ENCODE measurements around the gene RPA1.

Gene RPA1

GRCh38 chr17:1916963-1917715 is 87.3 kb downstream of the RPA1 start:
- TF ChIP-seq, protein P1, sequence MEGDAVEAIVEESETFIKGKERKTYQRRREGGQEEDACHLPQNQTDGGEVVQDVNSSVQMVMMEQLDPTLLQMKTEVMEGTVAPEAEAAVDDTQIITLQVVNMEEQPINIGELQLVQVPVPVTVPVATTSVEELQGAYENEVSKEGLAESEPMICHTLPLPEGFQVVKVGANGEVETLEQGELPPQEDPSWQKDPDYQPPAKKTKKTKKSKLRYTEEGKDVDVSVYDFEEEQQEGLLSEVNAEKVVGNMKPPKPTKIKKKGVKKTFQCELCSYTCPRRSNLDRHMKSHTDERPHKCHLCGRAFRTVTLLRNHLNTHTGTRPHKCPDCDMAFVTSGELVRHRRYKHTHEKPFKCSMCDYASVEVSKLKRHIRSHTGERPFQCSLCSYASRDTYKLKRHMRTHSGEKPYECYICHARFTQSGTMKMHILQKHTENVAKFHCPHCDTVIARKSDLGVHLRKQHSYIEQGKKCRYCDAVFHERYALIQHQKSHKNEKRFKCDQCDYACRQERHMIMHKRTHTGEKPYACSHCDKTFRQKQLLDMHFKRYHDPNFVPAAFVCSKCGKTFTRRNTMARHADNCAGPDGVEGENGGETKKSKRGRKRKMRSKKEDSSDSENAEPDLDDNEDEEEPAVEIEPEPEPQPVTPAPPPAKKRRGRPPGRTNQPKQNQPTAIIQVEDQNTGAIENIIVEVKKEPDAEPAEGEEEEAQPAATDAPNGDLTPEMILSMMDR (IDR thresholded peaks at IDR 0.05): no peak

DNA sequence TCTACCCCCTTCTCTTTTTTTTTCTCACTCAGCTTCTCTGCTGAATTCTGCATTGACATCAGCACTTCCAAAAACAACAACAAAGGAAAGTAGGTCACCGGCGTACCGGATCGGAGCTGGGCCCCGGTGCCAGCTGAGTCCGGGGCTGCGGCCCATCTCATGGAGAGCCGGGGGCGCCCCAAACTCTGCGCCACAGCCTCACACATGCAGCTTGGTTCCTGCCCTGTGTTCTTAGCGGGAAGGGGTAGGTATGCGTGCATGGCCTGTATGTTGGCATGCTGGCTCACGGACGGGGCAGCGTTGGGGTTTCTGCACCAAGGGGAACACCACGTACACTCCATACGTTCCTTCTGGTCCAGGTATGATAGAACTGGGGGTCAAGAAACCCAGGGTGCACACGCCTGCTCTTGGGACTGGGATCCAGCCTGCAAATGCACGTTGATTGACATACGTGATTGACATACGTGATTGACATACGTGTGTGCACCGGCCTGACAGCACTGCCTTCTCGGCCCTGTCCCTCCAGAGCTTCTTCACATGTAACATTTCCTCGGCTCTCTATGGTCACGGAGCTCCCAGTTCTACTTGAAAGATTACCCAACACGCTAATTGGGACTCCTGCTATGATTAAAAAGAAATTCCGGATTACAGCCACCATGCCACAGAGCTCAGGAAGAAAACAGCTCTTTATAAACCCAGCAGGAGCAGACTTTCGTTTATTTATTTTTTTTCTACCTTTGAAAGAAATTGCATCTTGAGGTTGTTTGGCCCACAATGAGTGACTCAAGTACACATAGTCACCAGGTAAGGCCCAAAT is 88.7 kb downstream of the RPA1 start:
- TF ChIP-seq, protein P1 (IDR thresholded peaks at IDR 0.05): no peak

DNA sequence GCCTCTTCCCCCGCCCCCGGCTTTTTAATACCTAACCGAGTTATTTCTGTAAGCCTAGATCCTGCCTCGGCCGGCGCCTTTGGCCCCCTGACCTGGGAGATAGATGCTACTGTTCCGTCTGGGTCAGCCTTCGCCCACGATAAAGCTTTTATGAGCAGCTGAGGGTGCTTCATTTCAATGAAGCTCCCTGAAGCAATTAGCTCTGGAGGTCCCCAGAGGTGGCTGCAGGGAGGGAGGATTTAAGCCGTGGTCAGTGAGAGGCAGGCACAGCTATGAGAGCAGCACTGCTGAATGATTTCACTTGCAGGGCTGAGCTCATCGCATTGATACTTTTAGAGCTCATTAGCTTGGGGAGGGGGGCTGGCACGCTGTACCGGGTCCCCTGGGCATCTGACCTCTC is 89.4 kb downstream of the RPA1 start:
- TF ChIP-seq, protein P1 (IDR thresholded peaks at IDR 0.05): no peak

- TF ChIP-seq, protein P1 (IDR thresholded peaks at IDR 0.05): no peak
Measured at GRCh38 chr17:1920948-1921351, 91.1 kb downstream of the RPA1 start.

- TF ChIP-seq, protein P1 (IDR thresholded peaks at IDR 0.05): no peak
Measured at GRCh38 chr17:1928976-1929375, 99.2 kb downstream of the RPA1 start.

DNA sequence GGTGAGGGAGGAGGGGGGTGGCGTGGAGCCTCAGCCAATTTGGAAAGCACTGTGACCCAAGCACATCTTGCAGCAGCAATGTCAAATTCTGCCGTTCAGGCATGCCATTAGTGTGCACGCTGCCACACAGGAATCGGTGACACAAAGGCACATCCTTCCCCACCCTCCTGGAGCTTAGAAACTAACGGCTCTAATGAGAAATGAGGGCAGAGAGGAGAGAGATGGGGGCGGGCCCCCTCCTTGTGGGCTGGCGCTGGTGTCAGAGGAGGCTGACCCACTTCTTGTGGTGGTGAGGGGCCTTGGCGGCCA is 100.5 kb downstream of the RPA1 start:
- TF ChIP-seq, protein P1 (IDR thresholded peaks at IDR 0.05): no peak

- TF ChIP-seq, protein P1 (IDR thresholded peaks at IDR 0.05): no peak
Measured at GRCh38 chr17:1931844-1932579, 102.2 kb downstream of the RPA1 start.
